ENCODE data around the gene CCDC86.

DNA sequence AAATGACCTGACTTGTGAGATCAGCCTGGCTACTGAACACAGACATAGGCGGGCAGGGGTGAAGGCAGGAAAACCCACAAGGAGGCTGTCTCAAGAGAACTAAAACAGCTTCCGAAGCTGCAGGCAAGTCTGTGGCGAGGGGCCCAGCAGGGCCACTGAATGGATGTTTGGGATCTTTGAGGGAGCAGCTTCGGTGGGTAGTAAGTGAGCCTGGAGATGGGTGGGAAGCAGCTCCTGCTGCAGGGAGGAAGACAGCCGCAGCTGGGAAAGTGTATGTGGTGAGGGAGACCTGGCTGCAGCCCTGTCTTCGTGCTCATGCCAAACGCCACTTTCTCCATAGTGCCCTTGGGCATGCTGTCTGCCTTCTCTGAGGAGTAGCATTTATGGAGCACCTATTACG lies 3.4 kb downstream of the CCDC86 start:
- TF ChIP-seq PPARA (CRISPR knock-in tag; IDR thresholded peaks at IDR 0.05; ENCODE audit: borderline replicate concordance) = no peak
- no peak for TF ChIP-seq BACH2 (CRISPR knock-in tag; IDR thresholded peaks at IDR 0.05; ENCODE audit: borderline replicate concordance)
- no peak for TF ChIP-seq ZFP3 (CRISPR knock-in tag; IDR thresholded peaks at IDR 0.05)
- TF ChIP-seq, protein P1, sequence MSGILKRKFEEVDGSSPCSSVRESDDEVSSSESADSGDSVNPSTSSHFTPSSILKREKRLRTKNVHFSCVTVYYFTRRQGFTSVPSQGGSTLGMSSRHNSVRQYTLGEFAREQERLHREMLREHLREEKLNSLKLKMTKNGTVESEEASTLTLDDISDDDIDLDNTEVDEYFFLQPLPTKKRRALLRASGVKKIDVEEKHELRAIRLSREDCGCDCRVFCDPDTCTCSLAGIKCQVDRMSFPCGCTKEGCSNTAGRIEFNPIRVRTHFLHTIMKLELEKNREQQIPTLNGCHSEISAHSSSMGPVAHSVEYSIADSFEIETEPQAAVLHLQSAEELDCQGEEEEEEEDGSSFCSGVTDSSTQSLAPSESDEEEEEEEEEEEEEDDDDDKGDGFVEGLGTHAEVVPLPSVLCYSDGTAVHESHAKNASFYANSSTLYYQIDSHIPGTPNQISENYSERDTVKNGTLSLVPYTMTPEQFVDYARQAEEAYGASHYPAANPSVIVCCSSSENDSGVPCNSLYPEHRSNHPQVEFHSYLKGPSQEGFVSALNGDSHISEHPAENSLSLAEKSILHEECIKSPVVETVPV (CRISPR knock-in tag; IDR thresholded peaks at IDR 0.05) = no peak
